Heart left ventricle (tissue), 13 donors: ENCODE results near the gene MAP2K5.

Source experiments
- CTCF ChIP-seq, 12 donors: fragments of 200-600 bp; sonication (generic) in 4 of 12; IDR thresholded peaks; one replicate each; pipeline versions ENCODE4 v1.5.0 to v1.8.0; 2018 to 2022; ENCODE audit warnings: antibody characterized with exemption in 12 of 12, mild to moderate bottlenecking in 5 of 12
- POLR2A ChIP-seq, 2 donors: fragments of 450-650 bp; IDR thresholded peaks; one replicate each; pipeline ENCODE4 v1.6.1; 2017; ENCODE audit warnings: antibody characterized with exemption in 2 of 2, mild to moderate bottlenecking in 2 of 2, moderate library complexity in 2 of 2
- donor health status: ischemic (EF 13 %, LVEDD 7.1; RV severe dilation, severe dysfunction).
- donor health status: DM: no; HTN: yes; CAD: no.
- donor health status: DM: no; HTN: no; CAD: no.
- donor health status: ischemic (EF 25% LVEDD 6.9; RV normal size, moderate dysfunction).
- donor health status: ischemic (EF 25% LVEDD 5.7; RV mildly dilated, moderate dysfunction).
- donor health status: ischemic (EF 35%, LVEDD 5.7; RV mildly dilated, moderate dysfunction).
- donor health status: nonischemic (EF 11% LVEDD 7.7; RV severe dilation, severe dysfunction).
- donor health status: DM: yes; HTN: yes; CAD: no.
- donor health status: PGD.
- donor health status: ischemic (EF 29% LVEDD 5.4; RV normal size, mild dysfunction).
- donor health status: nonischemic (EF 23%, LVEDD 6.1; RV moderate dilation, normal function).

GRCh38 chr15:67827562-67828277, 285.2 kb downstream of the MAP2K5 start:
- TF ChIP-seq CTCF (IDR thresholded peaks at IDR 0.05): no peak
- TF ChIP-seq POLR2A (IDR thresholded peaks at IDR 0.05): no peak
